HG03103 (cell line): Measurements from ENCODE around the gene IGFL4.

ENCODE experiments used
- ATAC-seq: cut with Tn5 transposase; IDR thresholded peaks from one replicate; pipeline ENCODE4 v1.9.1; 2021; ENCODE audit warnings: low read depth; ENCODE audit not compliant: unreplicated experiment

Gene IGFL4

GRCh38 chr19:46065486-46066071 is 24.8 kb upstream of the IGFL4 start:
- ATAC-seq = no peak

GRCh38 chr19:46063201-46063600 is 22.4 kb upstream of the IGFL4 start:
- no peak for ATAC-seq

- no peak for ATAC-seq
These were observed 19.2 kb upstream of the IGFL4 start for GRCh38 chr19:46060012-46060411.

DNA sequence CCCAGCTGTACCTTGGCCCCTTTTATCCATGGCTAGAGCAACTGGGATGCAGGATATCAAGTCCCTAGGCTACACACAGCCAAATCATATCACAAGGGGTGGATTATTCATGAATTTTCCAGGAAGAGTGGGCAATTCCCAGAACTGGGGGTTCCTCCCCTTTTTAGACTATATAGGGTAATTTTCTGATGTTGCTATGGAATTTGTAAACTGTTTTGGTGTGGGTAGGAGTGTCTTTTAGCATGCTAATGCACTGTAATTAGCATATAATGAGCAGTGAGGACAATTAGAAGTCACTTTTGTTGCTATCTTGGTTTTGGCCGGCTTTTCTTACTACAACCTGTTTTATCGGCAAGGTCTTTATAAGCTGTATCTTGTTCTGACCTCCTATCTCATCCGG is 18.0 kb upstream of the IGFL4 start:
- no peak for ATAC-seq

GRCh38 chr19:46056536-46056935 is 15.7 kb upstream of the IGFL4 start:
- ATAC-seq = no peak

DNA sequence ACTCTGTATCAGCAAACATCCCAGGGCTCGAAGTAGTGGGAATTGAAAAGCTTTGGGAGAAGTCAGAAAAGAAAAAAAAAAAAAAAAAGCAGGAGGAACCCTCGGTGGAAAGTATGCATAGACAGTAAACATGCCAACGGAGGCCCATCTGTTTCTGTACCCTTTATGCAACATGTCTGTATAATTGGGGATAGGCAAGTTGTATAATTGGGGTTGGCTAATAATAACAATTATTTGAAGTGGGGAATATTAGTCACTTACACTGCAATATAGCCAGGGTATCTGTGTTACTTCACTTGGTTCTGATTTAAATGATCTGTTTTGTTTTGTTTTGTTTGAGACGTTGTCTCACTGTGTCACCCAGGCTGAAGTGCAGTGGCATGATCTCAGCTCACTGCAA is 12.1 kb upstream of the IGFL4 start:
- no peak for ATAC-seq

DNA sequence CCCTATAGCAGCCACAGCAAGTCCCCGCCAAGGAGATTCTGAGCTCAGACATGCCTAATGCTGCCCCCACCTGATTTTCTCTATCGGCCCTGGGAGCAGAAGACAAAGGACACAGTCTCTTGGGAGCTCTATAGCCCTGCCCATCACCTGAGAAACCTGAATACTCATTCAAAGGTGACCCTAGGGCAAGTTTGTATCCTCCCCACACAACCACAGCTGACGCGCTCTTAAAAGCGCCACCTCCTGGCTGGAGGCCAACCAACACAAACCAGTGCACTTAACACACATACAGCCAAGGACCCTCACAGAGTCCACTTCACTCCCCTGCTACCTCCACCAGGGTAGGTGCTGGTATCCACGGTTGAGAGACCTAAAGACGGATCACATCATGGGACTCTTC is 8.8 kb upstream of the IGFL4 start:
- ATAC-seq = no peak

DNA sequence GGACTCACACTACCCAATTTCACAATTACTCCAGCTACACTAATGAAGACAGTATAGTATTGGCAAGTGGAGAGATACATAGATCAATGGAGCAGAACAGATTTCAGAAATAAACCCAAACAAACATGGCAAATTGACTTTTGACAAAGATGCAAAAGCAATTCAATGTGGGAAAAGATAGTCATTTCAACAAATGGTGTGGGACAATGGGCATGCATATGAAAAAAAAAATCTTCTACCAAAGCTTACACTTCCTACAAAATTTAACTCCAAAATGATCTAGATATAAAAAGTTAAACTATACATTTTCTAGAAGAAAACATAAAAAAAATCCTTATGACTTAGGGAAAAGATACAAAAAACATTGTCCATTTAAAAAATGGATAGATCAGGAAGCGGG is 2.7 kb upstream of the IGFL4 start:
- no peak for ATAC-seq

DNA sequence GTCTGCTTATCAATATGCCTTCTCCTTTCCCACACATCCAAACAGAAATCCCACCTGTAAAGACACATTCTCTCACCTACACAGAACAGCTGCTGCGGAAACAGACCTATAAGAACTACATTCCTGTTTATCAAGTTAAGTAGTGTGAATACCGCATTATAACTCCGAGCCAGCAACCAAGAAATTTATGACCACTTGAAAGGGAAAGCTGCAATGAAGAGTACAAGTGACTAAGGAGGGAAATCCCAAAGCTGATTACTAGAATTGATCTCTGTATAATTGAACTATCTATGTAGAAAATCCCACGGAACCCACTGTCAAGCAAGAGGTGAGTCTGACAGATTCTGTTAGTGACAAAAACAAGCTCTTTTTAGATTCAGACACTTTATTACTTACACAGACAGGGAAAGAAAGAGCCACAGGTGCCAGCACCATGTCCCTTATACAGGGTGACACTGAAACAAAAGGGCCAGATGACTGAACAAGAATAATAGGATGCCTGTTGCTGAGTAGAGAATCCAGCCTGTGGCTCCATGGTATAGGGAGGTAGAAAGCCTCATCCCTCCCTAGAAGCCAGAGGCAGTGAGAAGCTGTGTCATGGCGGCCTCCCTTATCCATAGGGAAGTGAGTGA is 1.6 kb upstream of the IGFL4 start:
- ATAC-seq = no peak

GRCh38 chr19:46040125-46040524 is 677 bp downstream of the IGFL4 start:
- ATAC-seq = no peak

DNA sequence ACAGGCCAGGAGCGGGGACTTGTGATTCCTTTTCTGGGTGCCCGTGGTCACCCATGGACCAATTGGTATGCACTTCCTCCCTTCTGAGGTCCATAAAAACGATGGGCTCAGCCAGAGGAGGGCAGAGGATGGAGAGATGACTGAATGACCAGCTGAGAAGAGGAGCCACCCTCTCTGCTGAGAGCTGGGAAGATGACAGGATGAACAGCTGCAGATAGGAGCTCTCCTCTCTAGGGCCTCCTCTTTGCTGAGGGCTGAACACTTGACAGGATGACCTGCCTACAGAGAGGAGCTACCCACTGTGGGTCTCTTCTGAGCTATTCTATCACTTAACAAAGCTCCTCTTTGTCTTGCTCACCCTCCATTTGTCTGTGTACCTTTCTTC is 4.1 kb downstream of the IGFL4 start:
- ATAC-seq = no peak

DNA sequence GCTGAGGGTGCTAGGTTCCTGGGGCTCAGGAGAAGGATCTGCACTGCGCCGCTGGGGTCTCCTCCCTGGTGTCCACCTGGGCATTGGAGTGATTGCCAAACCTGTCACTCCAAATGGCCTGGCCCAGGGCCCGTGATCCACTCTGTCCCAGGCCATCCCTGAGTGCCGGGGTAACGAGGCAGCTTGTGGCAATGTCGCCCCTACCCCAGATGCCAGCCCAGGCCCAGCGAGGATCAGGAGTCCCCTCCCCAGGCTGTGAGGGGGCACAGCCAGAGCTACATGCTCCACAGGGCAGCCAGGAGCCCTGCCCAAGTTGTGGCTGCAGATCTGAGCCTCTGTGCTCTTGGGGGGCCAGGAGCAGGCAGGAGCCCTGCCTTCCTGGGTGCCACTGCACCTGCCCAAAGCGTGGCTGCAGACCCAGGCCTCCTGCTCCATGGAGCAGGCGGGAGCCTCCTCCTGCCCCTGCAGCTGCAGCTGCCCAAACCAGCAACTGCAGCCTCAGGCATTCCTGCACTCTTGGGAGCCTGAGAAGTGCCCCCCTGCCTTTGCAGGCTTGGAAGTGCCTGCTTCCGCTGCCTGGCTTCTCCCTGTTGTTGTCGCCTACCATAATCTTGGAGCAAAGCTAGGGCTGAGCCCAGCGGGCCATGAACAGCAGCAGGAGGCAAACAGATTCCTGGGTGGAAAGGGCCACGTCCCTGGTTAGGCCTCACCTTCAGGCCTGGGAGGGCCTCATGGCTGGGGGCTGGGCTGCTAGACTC is 4.6 kb downstream of the IGFL4 start:
- no peak for ATAC-seq

GRCh38 chr19:46035546-46035945 is 5.3 kb downstream of the IGFL4 start:
- no peak for ATAC-seq

DNA sequence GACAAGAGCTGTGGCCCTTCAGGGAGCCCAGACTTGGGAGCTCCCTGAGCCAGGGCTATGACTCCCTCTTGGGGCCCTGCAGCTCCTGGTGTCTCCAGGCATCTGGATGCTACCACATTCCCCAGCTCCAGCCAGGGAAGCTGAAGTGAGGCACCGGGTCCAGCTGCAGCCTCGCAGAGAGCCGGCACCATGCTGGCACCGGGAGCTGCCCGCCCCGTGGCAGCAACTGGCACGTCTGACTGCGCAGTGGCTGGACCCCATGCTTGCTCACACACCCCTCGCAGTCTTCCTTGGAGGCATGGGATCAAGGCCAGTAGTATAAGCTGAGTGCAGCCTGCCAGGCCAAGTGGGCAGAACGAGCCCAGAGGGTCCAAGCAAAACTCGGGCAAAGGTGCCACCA is 7.4 kb downstream of the IGFL4 start:
- no peak for ATAC-seq

DNA sequence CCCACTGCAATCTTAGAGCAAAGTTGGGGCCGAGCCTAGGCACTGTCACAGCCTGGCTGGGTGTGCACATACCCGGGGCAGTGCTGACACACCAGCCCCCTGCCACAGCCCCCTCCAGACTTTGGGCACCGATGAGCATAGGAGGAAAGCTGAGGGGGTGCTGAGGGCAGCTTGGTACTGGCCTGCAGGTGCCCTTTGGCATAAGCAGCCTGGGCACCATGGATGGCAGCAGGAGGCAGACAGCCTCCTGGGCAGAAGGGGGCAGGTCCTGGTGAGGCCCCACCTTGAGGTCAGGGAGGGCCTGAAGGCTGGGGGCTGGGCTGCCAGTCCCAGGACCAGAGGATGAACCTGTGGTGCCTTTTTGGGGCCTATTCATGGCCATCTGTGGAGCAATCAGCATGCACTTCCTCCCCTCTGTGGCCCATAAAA is 8.2 kb downstream of the IGFL4 start:
- ATAC-seq = no peak

DNA sequence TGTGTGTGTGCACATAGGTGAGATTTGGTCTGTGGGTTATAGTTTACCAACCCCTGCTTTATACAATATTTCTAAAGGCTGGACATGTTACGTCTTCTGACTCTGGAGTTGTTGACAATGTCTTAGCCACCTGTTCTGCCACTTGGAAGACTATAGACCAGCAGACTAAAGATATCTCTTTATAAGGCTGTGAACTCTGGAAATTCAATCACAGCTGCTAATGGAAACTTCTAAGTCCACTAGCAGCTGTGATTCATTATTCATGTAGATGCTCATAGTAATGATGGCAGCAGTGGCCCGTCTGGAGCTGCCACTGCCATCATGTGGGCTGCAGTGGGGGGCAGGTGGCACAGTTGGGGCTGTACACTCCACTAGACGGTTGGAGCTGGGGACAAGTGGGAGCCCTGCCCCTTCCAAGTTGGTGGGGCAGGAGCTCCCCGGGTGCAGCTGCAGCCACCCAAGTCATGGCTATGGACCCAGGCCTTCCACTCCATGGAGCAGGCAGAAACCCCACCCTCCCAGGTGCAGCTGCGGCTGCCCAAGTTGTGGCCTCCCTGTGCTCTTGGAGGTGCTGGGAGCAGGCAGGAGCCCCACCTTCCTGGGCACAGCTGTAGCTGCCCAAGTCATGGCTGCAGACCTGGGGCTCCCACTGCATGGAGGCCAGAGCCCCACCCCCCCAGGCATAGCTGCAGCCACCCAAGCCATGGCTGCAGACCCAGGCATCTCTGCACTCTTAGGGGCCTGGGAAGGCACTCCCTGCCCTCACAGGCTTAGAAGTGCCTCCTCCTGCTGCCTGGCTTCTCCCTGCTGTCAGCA is 8.8 kb downstream of the IGFL4 start:
- no peak for ATAC-seq

DNA sequence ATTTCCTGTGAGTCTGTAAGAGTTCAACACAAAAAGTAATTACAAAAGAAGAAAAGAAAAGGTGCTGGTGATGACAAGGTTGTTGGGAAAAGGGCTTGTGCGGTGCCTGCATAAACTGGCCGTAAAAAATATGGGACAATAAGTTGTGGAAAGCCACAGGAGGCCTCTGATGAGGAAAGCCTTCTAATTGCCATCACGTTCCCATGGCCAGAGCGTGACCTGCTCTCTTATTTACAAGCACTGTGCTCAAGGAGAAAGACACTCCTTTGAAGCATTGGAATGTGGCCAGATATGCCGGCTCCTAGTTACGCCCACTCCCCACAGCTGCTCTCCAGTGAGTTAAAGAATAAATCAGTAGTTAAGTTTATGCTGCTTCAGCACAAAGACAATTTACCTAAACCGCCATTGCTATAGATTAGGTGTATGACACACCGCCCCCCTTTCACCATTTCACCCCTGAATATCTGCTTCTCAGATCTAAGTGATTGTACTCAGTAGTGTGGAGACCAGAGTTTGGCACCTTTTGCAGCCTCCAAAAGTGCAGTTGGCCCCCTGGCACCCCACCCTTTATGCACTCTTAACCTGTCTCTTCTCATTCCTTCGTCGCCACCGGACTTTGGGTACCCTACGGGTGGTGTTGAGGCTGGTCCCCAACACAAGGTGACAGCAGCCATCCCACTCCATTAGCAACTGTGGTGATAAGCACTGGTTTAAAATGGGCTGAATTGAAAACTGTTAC is 9.8 kb downstream of the IGFL4 start:
- no peak for ATAC-seq

DNA sequence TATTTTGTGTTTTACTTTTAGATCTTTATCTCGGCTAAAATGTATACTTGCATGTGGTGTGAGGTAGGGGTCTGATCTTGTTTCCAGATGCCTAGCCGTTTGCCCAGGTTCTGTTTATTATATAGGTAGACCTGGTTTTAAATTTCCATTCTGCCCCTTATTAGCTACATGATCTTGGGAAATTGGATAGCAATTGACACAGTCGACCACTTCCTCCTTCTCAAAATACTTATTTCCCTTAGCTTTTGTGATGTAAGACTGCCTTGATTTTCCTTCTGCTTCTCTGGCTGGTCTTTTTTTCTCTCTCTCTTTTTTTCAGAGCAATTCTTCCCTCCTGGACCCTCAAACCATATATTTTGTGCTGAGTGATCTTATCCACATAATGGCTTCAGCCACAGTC is 15.0 kb downstream of the IGFL4 start:
- ATAC-seq = no peak

GRCh38 chr19:46023311-46023779 is 17.5 kb downstream of the IGFL4 start:
- ATAC-seq = no peak
